GM23248 (cell line): ENCODE data around the gene DNAJA4. TPM values are rescaled to one million over a fixed set of nuclear protein-coding genes. Genes with fewer than 3 reads are reported as not detected.

Source experiments
- DNase-seq: peaks from one replicate; pipeline ENCODE4 v3.0.0-alpha.2; 2015
- H2AFZ ChIP-seq: fragments of 200-600 bp; sonication (generic); 2 replicates; pipeline ENCODE4 v1.6.1; 2016; ENCODE audit warnings: antibody characterized with exemption
- H3F3A ChIP-seq: fragments of 200-600 bp; sonication (generic); 2 replicates; pipeline ENCODE4 v1.6.1; 2016; ENCODE audit warnings: mild to moderate bottlenecking, antibody characterized with exemption, mixed run types; ENCODE audit not compliant: insufficient read depth
- H3K27ac ChIP-seq: fragments of 200-600 bp; sonication (generic); 2 replicates; pipeline ENCODE4 v1.5.1; 2016; ENCODE audit warnings: mild to moderate bottlenecking
- H3K27me3 ChIP-seq: fragments of 200-600 bp; sonication (generic); replicated peaks from 2 replicates; pipeline ENCODE4 v1.6.1; 2016; ENCODE audit warnings: mild to moderate bottlenecking; ENCODE audit not compliant: insufficient read depth
- H3K36me3 ChIP-seq: fragments of 200-600 bp; sonication (generic); 2 replicates; pipeline ENCODE4 v1.6.1; 2016; ENCODE audit warnings: low read depth, mild to moderate bottlenecking
- H3K4me1 ChIP-seq: fragments of 200-600 bp; sonication (generic); 2 replicates; pipeline ENCODE4 v1.6.1; 2016; ENCODE audit warnings: mild to moderate bottlenecking; ENCODE audit not compliant: insufficient read depth
- H3K4me2 ChIP-seq: fragments of 200-600 bp; sonication (generic); one replicate; pipeline ENCODE4 v1.6.1; 2016; ENCODE audit warnings: mild to moderate bottlenecking; ENCODE audit not compliant: unreplicated experiment
- H3K4me3 ChIP-seq: fragments of 200-600 bp; sonication (generic); 2 replicates; pipeline ENCODE4 v1.5.1; 2016; ENCODE audit warnings: mild to moderate bottlenecking
- H3K79me2 ChIP-seq: fragments of 200-600 bp; sonication (generic); 2 replicates; pipeline ENCODE4 v1.6.1; 2016; ENCODE audit warnings: mild to moderate bottlenecking; ENCODE audit not compliant: insufficient read depth
- H3K9ac ChIP-seq: fragments of 200-600 bp; sonication (generic); 2 replicates; pipeline ENCODE4 v1.6.1; 2016; ENCODE audit warnings: mild to moderate bottlenecking
- H3K9me2 ChIP-seq: fragments of 200-600 bp; sonication (generic); 2 replicates; pipeline ENCODE4 v1.6.1; 2016; ENCODE audit warnings: mixed run types, mild to moderate bottlenecking, moderate library complexity; ENCODE audit not compliant: insufficient read depth
- H3K9me3 ChIP-seq: fragments of 200-600 bp; sonication (generic); one replicate; pipeline ENCODE4 v1.6.1; 2017; ENCODE audit warnings: low read depth
- H4K20me1 ChIP-seq: fragments of 200-600 bp; sonication (generic); 2 replicates; pipeline ENCODE4 v1.6.0; 2016; ENCODE audit not compliant: insufficient read depth
- EZH2 ChIP-seq: fragments of 200-600 bp; sonication (generic); IDR thresholded peaks from 2 replicates; pipeline ENCODE4 v1.6.1; 2018; ENCODE audit warnings: antibody characterized with exemption, mild to moderate bottlenecking; ENCODE audit not compliant: insufficient read depth, poor library complexity, severe bottlenecking
- EZH2phosphoT487 ChIP-seq: fragments of 200-600 bp; sonication (generic); IDR thresholded peaks from 2 replicates; pipeline ENCODE4 v1.6.1; 2018; ENCODE audit warnings: antibody characterized with exemption, moderate library complexity, mild to moderate bottlenecking, low read depth; ENCODE audit not compliant: insufficient read depth
- WGBS, 2 experiments: methylation state at CpG; one replicate each; pipeline ENCODE4 v1.1.6; 2015 to 2017; ENCODE audit warnings: low lambda C conversion rate in 2 of 2, low coverage in 1 of 2; ENCODE audit errors: missing lambda C conversion rate in 2 of 2; 5-methylcytosine and 5-hydroxymethylcytosine counted together
- in situ Hi-C: fragments of 300-500 bp; cut with MboI; formaldehyde crosslinking; loops from 2 replicates; pipeline ENCODE4 v1.15.0; 2020
- polyA plus RNA-seq: library from polyadenylated mRNA; unstranded; fragments of >200 nt; fragmentation: Nextera tagmentation; extraction: Ambion mirVana; gene quantifications from 2 replicates; pipeline ENCODE4 v1.2.1, GENCODE V29; 2016
- total RNA-seq: library from RNA; depleted of rRNA; stranded (reverse); fragments of >200 nt; shearing (Covaris generic); gene quantifications from 2 replicates; pipeline ENCODE4 v1.2.3, GENCODE V29; 2014

Gene DNAJA4
- total and polyA plus RNA-seq, 2 experiments from 2014 or later, result 0.43 to 1.4 TPM

GRCh38 chr15:78316283-78317083, 52.1 kb downstream of the DNAJA4 start:
- TF ChIP-seq EZH2phosphoT487 (no peak), EZH2 (no peak)
- no peaks in the 10 kb centered on the region for H3K4me1 ChIP-seq
- no peak overlapping the region for H2AFZ ChIP-seq
- no peaks in the 10 kb centered on the region for H4K20me1 ChIP-seq
- H3K4me2 ChIP-seq, result no peak overlapping the region
- H3F3A ChIP-seq, result no peaks in the 10 kb centered on the region
- H3K9me2 ChIP-seq, result no peaks in the 10 kb centered on the region
- 81 to 85% methylated on average over 17 of the region's 17 CpGs for WGBS, 2 experiments
- no peak for DNase-seq
- no peaks in the 10 kb centered on the region for H3K36me3 ChIP-seq
- peaks cover 11% of the 10 kb centered on the region; the same call in 1 of the 2 replicates for H3K27me3 ChIP-seq
- in situ Hi-C loops, result no loop called here
- no peak overlapping the region for H3K4me3 ChIP-seq
- H3K9ac ChIP-seq, result no peak overlapping the region
- H3K27ac ChIP-seq, result no peak overlapping the region
- no peaks in the 10 kb centered on the region for H3K79me2 ChIP-seq
- H3K9me3 ChIP-seq, result no peaks in the 10 kb centered on the region

GRCh38 chr15:78317145-78317836, 52.9 kb downstream of the DNAJA4 start:
- no peak overlapping the region for H3K9ac ChIP-seq
- 0 out of 2 replicates have a peak, but pooled peaks cover 3% of the 10 kb centered on the region for H3F3A ChIP-seq
- in situ Hi-C loops, result no loop called here
- H3K4me3 ChIP-seq, result no peak overlapping the region
- DNase-seq, result peak; percentile 27
- H3K27me3 ChIP-seq, result peaks cover 11% of the 10 kb centered on the region; the same call in 1 of the 2 replicates
- no peak overlapping the region for H3K4me2 ChIP-seq
- H3K27ac ChIP-seq, result no peak overlapping the region
- no peaks in the 10 kb centered on the region for H3K9me3 ChIP-seq
- H3K9me2 ChIP-seq, result no peaks in the 10 kb centered on the region
- no peaks in the 10 kb centered on the region for H3K79me2 ChIP-seq
- no peak for TF ChIP-seq EZH2phosphoT487
- TF ChIP-seq EZH2, result no peak
- H3K36me3 ChIP-seq, result no peaks in the 10 kb centered on the region
- WGBS, 2 experiments, result 75 to 83% methylated on average over 8 of the region's 8 CpGs
- no peaks in the 10 kb centered on the region for H3K4me1 ChIP-seq
- H4K20me1 ChIP-seq, result no peaks in the 10 kb centered on the region
- H2AFZ ChIP-seq, result no peak overlapping the region

GRCh38 chr15:78319588-78319987, 55.2 kb downstream of the DNAJA4 start:
- H4K20me1 ChIP-seq, result no peaks in the 10 kb centered on the region
- WGBS, 2 experiments, result 84 to 85% methylated on average over 10 of the region's 10 CpGs
- no peaks in the 10 kb centered on the region for H3K4me1 ChIP-seq
- peaks cover 9% of the 10 kb centered on the region; the same call in 1 of the 2 replicates for H3K27me3 ChIP-seq
- no peaks in the 10 kb centered on the region for H3K36me3 ChIP-seq
- TF ChIP-seq EZH2, result no peak
- no peak for TF ChIP-seq EZH2phosphoT487
- in situ Hi-C loops, result no loop called here
- no peaks in the 10 kb centered on the region for H3K9me2 ChIP-seq
- H3K4me3 ChIP-seq, result no peak overlapping the region
- no peak overlapping the region for H3K27ac ChIP-seq
- H3K9ac ChIP-seq, result no peak overlapping the region
- no peaks in the 10 kb centered on the region for H3K79me2 ChIP-seq
- no peak overlapping the region for H3K4me2 ChIP-seq
- 0 out of 2 replicates have a peak, but pooled peaks cover 3% of the 10 kb centered on the region for H3F3A ChIP-seq
- no peak overlapping the region for H2AFZ ChIP-seq
- DNase-seq, result no peak
- no peaks in the 10 kb centered on the region for H3K9me3 ChIP-seq

GRCh38 chr15:78320183-78320582, 55.8 kb downstream of the DNAJA4 start:
- no peaks in the 10 kb centered on the region for H3K9me3 ChIP-seq
- no peaks in the 10 kb centered on the region for H3K79me2 ChIP-seq
- H3F3A ChIP-seq, result 0 out of 2 replicates have a peak, but pooled peaks cover 3% of the 10 kb centered on the region
- no peak for TF ChIP-seq EZH2
- TF ChIP-seq EZH2phosphoT487, result no peak
- 70 to 74% methylated on average over 5 of the region's 5 CpGs for WGBS, 2 experiments
- H2AFZ ChIP-seq, result no peak overlapping the region
- no peak overlapping the region for H3K4me2 ChIP-seq
- peaks cover 3% of the 10 kb centered on the region; the same call in 1 of the 2 replicates for H3K27me3 ChIP-seq
- in situ Hi-C loops, result no loop called here
- no peak overlapping the region for H3K9ac ChIP-seq
- H3K36me3 ChIP-seq, result no peaks in the 10 kb centered on the region
- H3K4me3 ChIP-seq, result no peak overlapping the region
- no peak for DNase-seq
- H3K9me2 ChIP-seq, result no peaks in the 10 kb centered on the region
- H4K20me1 ChIP-seq, result no peaks in the 10 kb centered on the region
- H3K4me1 ChIP-seq, result no peaks in the 10 kb centered on the region
- no peak overlapping the region for H3K27ac ChIP-seq
